Osteocyte (in vitro differentiated cells): ENCODE results near the gene VCPKMT. TPM values are rescaled to one million over a fixed set of nuclear protein-coding genes. Genes with fewer than 3 reads are reported as not detected.
A peak's percentile ranks its signal among the peaks of the same experiment; 100 is the strongest.

Experiments
- DNase-seq: peaks from one replicate; pipeline ENCODE4 v3.0.0; 2021; ENCODE audit warnings: mixed read lengths; ENCODE audit not compliant: unreplicated experiment; ENCODE audit errors: extremely low spot score
- H3K27ac Mint-ChIP-seq: one replicate; pipeline ENCODE4 v1.8.0; 2021; ENCODE audit warnings: mild to moderate bottlenecking, mixed read lengths; ENCODE audit not compliant: unreplicated experiment
- H3K27me3 Mint-ChIP-seq: one replicate; pipeline ENCODE4 v1.8.0; 2021; ENCODE audit warnings: mixed read lengths; ENCODE audit not compliant: unreplicated experiment
- H3K36me3 Mint-ChIP-seq: one replicate; pipeline ENCODE4 v1.8.0; 2021; ENCODE audit warnings: mixed read lengths; ENCODE audit not compliant: unreplicated experiment
- H3K4me1 Mint-ChIP-seq: one replicate; pipeline ENCODE4 v1.8.0; 2021; ENCODE audit warnings: mixed read lengths; ENCODE audit not compliant: unreplicated experiment
- H3K4me3 Mint-ChIP-seq: one replicate; pipeline ENCODE4 v1.8.0; 2021; ENCODE audit warnings: mild to moderate bottlenecking, moderate library complexity, mixed read lengths; ENCODE audit not compliant: unreplicated experiment
- H3K9me3 Mint-ChIP-seq: one replicate; pipeline ENCODE4 v1.8.0; 2021; ENCODE audit warnings: mixed read lengths; ENCODE audit not compliant: unreplicated experiment
- total RNA-seq: library from RNA; stranded (reverse); gene quantifications from 2 replicates; pipeline ENCODE4 v1.2.1, GENCODE V29; 2021
- TF ChIP-seq, protein P1 (sequence below): fragments of 200-600 bp; sonication (generic); IDR thresholded peaks from 2 replicates; pipeline ENCODE4 v1.5.0; 2021; ENCODE audit warnings: antibody characterized with exemption, mild to moderate bottlenecking, moderate library complexity

The VCPKMT gene
- total RNA-seq, 1 donor from 2014 or later: 10.1 TPM

DNA sequence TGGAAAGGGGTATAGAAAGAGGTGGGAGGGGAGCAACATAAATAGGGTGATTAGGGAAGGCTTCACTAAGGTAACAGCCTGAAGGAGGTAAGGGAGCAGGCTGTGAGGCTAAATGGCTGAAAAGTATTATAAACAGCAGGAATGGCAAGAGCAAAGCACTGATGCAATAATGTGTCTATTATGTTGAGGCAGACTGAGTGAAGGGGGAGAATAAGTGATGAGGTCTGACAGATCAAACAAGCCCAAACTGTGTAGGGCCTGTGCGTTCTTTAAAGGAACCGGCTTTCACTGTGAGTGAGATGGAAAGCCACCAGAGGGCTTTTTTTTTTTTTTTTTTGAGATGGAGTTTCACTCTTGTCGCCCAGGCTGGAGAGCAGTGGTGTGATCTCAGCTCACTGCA lies 6.7 kb upstream of the VCPKMT start:
- Mint-ChIP-seq H3K4me3 (no peak overlapping the region), H3K4me1 (no peaks in the 10 kb centered on the region), H3K27me3 (no peaks in the 10 kb centered on the region), H3K36me3 (peaks cover 36% of the 10 kb centered on the region), H3K9me3 (no peaks in the 10 kb centered on the region), H3K27ac (no peak overlapping the region)
- TF ChIP-seq, protein P1, sequence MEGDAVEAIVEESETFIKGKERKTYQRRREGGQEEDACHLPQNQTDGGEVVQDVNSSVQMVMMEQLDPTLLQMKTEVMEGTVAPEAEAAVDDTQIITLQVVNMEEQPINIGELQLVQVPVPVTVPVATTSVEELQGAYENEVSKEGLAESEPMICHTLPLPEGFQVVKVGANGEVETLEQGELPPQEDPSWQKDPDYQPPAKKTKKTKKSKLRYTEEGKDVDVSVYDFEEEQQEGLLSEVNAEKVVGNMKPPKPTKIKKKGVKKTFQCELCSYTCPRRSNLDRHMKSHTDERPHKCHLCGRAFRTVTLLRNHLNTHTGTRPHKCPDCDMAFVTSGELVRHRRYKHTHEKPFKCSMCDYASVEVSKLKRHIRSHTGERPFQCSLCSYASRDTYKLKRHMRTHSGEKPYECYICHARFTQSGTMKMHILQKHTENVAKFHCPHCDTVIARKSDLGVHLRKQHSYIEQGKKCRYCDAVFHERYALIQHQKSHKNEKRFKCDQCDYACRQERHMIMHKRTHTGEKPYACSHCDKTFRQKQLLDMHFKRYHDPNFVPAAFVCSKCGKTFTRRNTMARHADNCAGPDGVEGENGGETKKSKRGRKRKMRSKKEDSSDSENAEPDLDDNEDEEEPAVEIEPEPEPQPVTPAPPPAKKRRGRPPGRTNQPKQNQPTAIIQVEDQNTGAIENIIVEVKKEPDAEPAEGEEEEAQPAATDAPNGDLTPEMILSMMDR: no peak
- DNase-seq: no peak

DNA sequence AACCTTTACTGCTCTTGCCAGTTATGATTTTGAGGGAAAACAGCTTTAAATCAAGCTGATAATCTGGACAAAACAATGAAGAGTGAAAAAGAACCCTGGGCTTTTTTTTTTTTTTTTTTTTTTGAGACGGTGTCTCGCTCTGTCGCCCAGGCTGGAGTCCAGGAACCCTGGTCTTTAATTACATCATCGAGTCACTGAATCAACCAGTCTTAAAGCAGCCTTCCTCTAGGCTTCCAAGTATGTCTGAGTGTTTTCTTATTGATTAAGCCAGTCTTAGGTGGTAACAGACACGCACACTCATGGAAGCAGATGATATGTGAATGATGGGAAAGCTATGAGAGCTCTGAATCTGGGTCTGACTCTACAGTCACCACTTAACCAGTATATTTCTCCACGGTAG lies 5.9 kb upstream of the VCPKMT start:
- H3K4me3 Mint-ChIP-seq: no peak overlapping the region
- DNase-seq: no peak
- TF ChIP-seq, protein P1: no peak
- H3K4me1 Mint-ChIP-seq: no peaks in the 10 kb centered on the region
- H3K27ac Mint-ChIP-seq: no peak overlapping the region
- peaks cover 33% of the 10 kb centered on the region for H3K36me3 Mint-ChIP-seq
- no peaks in the 10 kb centered on the region for H3K9me3 Mint-ChIP-seq
- no peaks in the 10 kb centered on the region for H3K27me3 Mint-ChIP-seq

DNA sequence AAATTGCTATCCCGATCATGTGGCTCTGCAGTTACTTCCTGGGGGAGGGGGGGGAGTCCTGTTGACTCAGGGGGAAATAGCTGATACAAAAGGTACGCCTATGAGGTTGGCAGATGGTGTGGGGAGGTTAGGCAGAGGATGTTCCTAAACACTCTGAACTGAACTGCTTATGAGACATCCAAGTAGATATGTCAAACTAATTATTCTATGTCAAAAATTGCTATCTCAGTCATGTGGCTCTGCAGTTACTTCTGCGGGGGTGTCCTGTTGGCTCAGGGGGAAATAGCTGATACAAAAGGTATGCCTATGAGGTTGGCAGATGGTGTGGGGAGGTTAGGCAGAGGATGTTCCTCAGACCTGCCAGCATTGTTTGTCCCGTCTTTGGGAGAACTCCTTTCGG lies 5.1 kb upstream of the VCPKMT start:
- peaks cover 6% of the 10 kb centered on the region for H3K4me1 Mint-ChIP-seq
- no peaks in the 10 kb centered on the region for H3K27me3 Mint-ChIP-seq
- TF ChIP-seq, protein P1: no peak
- no peaks in the 10 kb centered on the region for H3K9me3 Mint-ChIP-seq
- no peak overlapping the region for H3K27ac Mint-ChIP-seq
- H3K4me3 Mint-ChIP-seq: no peak overlapping the region
- H3K36me3 Mint-ChIP-seq: peaks cover 29% of the 10 kb centered on the region
- DNase-seq: no peak

DNA sequence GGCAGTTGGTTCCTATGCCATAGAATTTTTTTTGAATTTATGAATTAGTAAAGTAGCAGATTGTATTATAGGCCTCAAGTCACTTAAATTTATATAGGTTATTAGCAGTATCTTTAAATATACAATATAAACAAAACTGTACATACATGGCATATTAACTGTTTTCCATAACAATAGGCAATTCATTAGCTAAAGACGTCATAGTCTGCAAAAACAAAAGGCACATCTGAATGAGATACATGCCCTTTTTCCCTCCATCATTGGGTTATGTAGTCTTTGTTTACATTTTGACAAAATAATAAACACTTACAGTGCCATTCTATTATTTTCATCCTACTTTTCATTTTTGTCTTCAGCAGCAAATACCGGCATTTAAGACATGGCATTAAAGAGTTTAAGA lies 1.1 kb upstream of the VCPKMT start:
- H3K9me3 Mint-ChIP-seq: no peaks in the 10 kb centered on the region
- TF ChIP-seq, protein P1: no peak
- no peaks in the 10 kb centered on the region for H3K27me3 Mint-ChIP-seq
- peaks cover 18% of the 10 kb centered on the region for H3K4me1 Mint-ChIP-seq
- no peak for DNase-seq
- no peak overlapping the region for H3K27ac Mint-ChIP-seq
- H3K4me3 Mint-ChIP-seq: no peak overlapping the region
- H3K36me3 Mint-ChIP-seq: peaks cover 27% of the 10 kb centered on the region

DNA sequence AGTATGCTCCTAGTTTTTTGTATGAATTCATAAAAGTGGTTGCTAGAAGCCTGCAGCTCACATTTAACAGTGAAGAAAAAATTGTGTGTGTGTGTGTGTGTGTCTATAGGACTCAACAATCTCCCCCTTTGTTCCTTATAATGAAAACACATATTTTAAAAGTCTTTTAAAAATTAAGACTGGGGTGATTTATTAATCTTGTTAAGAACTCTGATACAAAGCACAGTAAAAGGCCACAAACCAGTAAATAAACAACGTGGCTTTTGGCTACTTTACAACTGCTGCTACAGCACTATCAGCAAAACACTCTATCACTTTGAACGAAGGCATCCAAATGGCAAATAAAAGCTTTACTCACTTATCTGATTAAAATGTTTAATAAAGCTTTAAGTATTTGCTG lies 594 bp upstream of the VCPKMT start:
- H3K27ac Mint-ChIP-seq: peak overlapping the region; percentile 99
- H3K27me3 Mint-ChIP-seq: no peaks in the 10 kb centered on the region
- no peaks in the 10 kb centered on the region for H3K9me3 Mint-ChIP-seq
- DNase-seq: no peak
- H3K36me3 Mint-ChIP-seq: peaks cover 28% of the 10 kb centered on the region
- H3K4me1 Mint-ChIP-seq: peaks cover 18% of the 10 kb centered on the region
- TF ChIP-seq, protein P1: no peak
- peak overlapping the region; percentile 93 for H3K4me3 Mint-ChIP-seq
